ENCODE data around the gene PTH1R. TPM values are rescaled to one million over a fixed set of nuclear protein-coding genes. Genes with fewer than 3 reads are reported as not detected.

Gene PTH1R
- total RNA-seq, 2 experiments from 2014 or later: not detected

DNA sequence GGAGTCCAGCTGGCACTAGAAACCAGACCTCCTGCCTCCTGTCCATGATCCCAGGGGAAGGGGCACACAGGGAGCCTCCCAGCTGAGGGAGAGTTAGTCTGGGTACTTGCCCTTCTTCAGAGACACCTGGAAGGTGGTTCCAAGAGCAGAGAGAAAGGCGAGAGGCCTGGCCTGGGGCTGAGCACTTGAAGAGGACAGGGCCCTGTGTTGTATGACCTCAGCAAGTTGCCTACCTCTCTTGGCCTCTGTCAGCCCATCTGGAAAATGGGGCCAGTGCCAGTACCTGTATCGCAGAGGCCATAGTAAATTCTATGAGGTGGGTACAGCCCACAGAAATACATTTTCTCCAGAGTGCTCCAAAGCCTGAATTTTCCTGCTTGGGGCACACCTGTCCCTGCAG is 19.5 kb downstream of the PTH1R start:
- no peak for DNase-seq

DNA sequence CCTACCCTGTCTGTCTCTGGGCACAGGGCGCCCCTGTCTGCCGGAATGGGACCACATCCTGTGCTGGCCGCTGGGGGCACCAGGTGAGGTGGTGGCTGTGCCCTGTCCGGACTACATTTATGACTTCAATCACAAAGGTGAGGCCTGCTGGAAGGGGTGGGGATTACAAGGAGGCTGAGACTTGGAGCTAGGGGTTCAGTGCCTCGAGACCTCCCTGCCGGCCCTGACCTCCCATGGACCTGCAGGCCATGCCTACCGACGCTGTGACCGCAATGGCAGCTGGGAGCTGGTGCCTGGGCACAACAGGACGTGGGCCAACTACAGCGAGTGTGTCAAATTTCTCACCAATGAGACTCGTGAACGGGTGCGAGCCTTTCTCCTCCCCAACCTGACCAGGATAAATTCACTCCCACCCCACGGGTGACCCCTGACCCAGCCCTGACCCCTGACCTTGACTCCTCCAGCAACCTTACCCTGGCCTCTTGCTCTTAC is 20.4 kb downstream of the PTH1R start:
- ChIA-PET CTCF (interaction anchor here (1.0 to 1.4 kb wide), 3 partner anchors 12 to 191 kb away, joined by 3 to 6 read pairs (median 3); no protein-coding TSS in a partner anchor), POLR2A (no interaction called here)
- no peak for DNase-seq
- Mint-ChIP-seq H3K4me1 (ENCODE audit: low read depth) (no peaks in the 10 kb centered on the region), H3K9me3 (ENCODE audit: insufficient read depth) (no peaks in the 10 kb centered on the region), H3K27me3 (ENCODE audit: low read depth) (peaks cover 22% of the 10 kb centered on the region), H3K4me3 (no peak overlapping the region), H3K27ac (no peak overlapping the region), H3K36me3 (ENCODE audit: low read depth) (no peaks in the 10 kb centered on the region)
- ATAC-seq: no peak

More for the DNA sequence above, 19.5 kb downstream of the PTH1R start:
- H3K4me3 Mint-ChIP-seq: no peak overlapping the region
- POLR2A ChIA-PET: no interaction called here
- ATAC-seq: no peak
- H3K27ac Mint-ChIP-seq: no peak overlapping the region
- H3K27me3 Mint-ChIP-seq (ENCODE audit: low read depth): peaks cover 28% of the 10 kb centered on the region
- CTCF ChIA-PET: interaction anchor here (1.2 kb wide), 1 partner anchor 101 kb away, joined by 3 read pairs; no protein-coding TSS in a partner anchor
- peaks cover 3% of the 10 kb centered on the region for H3K4me1 Mint-ChIP-seq (ENCODE audit: low read depth)
- no peaks in the 10 kb centered on the region for H3K36me3 Mint-ChIP-seq (ENCODE audit: low read depth)
- H3K9me3 Mint-ChIP-seq (ENCODE audit: insufficient read depth): no peaks in the 10 kb centered on the region

DNA sequence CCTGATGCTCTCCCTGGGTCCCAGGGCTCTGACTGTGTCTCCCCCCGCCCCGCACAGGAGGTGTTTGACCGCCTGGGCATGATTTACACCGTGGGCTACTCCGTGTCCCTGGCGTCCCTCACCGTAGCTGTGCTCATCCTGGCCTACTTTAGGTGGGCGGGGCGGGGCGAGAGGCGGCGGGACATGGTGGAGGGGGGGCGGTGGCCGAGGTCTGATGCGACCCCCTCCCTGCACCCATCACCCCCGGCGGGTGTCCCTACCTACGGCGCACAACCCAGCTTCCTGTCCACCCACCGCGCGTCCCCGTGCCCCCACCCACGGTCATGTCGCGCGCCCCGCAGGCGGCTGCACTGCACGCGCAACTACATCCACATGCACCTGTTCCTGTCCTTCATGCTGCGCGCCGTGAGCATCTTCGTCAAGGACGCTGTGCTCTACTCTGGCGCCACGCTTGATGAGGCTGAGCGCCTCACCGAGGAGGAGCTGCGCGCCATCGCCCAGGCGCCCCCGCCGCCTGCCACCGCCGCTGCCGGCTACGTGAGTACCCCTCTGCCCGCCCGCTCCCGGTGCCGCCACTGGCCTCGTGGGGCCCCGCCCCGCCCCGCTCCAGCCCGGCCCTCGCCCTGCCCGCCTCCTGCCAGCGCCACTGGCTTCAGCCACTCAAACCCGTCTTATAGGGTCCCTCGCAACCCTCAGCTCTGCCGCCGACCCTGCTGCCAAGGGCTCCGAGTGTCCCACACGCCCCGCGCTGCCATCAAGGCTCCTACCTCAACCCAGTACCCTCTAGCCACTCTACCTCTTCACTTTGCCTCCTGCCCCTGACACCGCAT is 21.0 kb downstream of the PTH1R start:
- ATAC-seq: peak; percentile 38
- no peak overlapping the region for H3K4me3 Mint-ChIP-seq

DNA sequence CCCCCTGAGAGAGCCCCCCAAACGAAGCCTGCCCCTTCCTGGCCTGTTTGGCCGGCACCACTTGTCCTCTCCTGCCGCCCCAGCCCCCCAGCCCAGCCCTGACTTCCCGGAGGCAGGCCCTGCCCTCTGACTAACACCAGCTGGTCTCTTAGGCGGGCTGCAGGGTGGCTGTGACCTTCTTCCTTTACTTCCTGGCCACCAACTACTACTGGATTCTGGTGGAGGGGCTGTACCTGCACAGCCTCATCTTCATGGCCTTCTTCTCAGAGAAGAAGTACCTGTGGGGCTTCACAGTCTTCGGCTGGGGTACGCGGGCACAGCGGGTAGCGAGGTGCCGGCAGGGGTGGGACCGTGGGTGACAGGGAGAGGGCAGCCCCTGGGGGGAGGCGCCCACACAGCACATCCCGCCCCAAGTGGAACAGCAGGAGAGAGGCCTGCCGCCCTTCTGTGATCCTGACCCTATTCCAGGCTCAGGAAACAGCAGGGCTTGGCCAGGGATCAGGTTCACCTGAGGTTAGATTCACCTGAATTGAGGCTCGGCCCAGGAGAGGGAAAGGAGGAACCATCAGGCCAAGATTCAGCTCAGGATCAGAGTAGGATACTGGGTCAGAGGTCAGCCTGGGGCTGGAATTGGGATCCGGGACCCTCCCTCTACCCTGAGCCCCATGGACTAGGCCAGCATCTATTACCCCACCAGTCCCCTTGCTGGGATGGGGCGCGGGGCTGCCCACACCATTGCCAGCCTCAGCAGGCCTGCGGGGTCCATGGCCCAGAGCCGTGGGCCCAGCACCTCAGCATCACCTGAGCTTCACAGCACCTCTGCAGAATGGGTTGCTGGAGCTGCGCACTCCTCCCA is 21.9 kb downstream of the PTH1R start:
- ATAC-seq: no peak

More for the DNA sequence above, 21.0 kb downstream of the PTH1R start:
- Mint-ChIP-seq H3K4me1 (ENCODE audit: low read depth) (no peaks in the 10 kb centered on the region), H3K27ac (no peak overlapping the region), H3K36me3 (ENCODE audit: low read depth) (no peaks in the 10 kb centered on the region), H3K9me3 (ENCODE audit: insufficient read depth) (no peaks in the 10 kb centered on the region), H3K27me3 (ENCODE audit: low read depth) (peaks cover 22% of the 10 kb centered on the region)
- CTCF ChIA-PET: interaction anchor here (1.0 to 1.4 kb wide), 3 partner anchors 11 to 192 kb away, joined by 3 to 6 read pairs (median 3); no protein-coding TSS in a partner anchor
- POLR2A ChIA-PET: no interaction called here
- no peak for DNase-seq

DNA sequence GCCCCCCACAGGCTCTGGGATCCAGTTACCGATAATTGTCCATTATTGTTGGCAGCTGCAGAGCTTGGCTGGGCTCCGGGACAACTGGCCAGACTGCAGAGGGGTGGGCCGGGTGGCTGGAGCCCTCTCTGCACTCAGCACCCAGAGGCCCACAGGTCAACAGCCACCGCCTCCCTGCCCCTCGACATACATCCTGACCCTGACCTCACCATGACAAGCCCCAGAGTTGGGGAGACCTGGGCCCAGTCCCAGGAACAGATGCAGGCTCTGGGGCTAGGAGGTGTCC is 22.4 kb downstream of the PTH1R start:
- DNase-seq (no peak), ATAC-seq (no peak)
- H3K27me3 Mint-ChIP-seq (ENCODE audit: low read depth): peaks cover 15% of the 10 kb centered on the region
- ChIA-PET CTCF (interaction anchor here (2.1 kb wide), 1 partner anchor 9 kb away, joined by 8 read pairs; no protein-coding TSS in a partner anchor), POLR2A (no interaction called here)
- no peaks in the 10 kb centered on the region for H3K9me3 Mint-ChIP-seq (ENCODE audit: insufficient read depth)
- no peak overlapping the region for H3K4me3 Mint-ChIP-seq
- H3K36me3 Mint-ChIP-seq (ENCODE audit: low read depth): no peaks in the 10 kb centered on the region
- no peak overlapping the region for H3K27ac Mint-ChIP-seq
- no peaks in the 10 kb centered on the region for H3K4me1 Mint-ChIP-seq (ENCODE audit: low read depth)

More for the DNA sequence above, 21.9 kb downstream of the PTH1R start:
- Mint-ChIP-seq H3K4me3 (no peak overlapping the region), H3K27me3 (ENCODE audit: low read depth) (peaks cover 15% of the 10 kb centered on the region), H3K9me3 (ENCODE audit: insufficient read depth) (no peaks in the 10 kb centered on the region), H3K27ac (no peak overlapping the region), H3K36me3 (ENCODE audit: low read depth) (no peaks in the 10 kb centered on the region), H3K4me1 (ENCODE audit: low read depth) (no peaks in the 10 kb centered on the region)
- DNase-seq: no peak
- ChIA-PET CTCF (interaction anchor here (1.0 to 2.1 kb wide), 3 partner anchors 10 to 13 kb away, joined by 3 to 8 read pairs (median 6); no protein-coding TSS in a partner anchor), POLR2A (no interaction called here)

DNA sequence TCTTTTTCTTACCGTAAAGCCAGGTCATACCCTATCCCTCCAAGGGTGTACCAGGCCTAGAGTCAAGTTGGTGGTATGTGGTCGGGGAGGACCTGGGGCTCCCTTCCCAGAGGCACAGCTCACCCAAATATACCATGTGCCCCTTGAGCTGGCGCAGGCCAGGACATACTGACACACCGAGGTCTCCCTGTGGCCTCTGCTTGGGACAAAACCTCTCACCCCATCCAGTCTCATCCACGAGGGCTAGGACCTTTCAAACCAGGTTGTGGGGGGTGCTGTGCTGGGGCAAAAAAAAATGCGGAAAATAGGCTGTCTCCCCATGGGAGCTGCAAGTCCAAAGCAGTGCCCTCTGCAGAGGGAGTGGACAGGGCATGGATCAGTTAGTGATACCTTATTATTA is 22.8 kb downstream of the PTH1R start:
- no peaks in the 10 kb centered on the region for H3K4me1 Mint-ChIP-seq (ENCODE audit: low read depth)
- H3K27me3 Mint-ChIP-seq (ENCODE audit: low read depth): peaks cover 15% of the 10 kb centered on the region
- no peaks in the 10 kb centered on the region for H3K9me3 Mint-ChIP-seq (ENCODE audit: insufficient read depth)
- H3K27ac Mint-ChIP-seq: no peak overlapping the region
- H3K4me3 Mint-ChIP-seq: no peak overlapping the region
- H3K36me3 Mint-ChIP-seq (ENCODE audit: low read depth): no peaks in the 10 kb centered on the region
- ChIA-PET CTCF (interaction anchor here (0.6 to 2.1 kb wide), 2 partner anchors 9 to 53 kb away, joined by 3 to 8 read pairs; no protein-coding TSS in a partner anchor), POLR2A (no interaction called here)
- no peak for DNase-seq
- no peak for ATAC-seq

DNA sequence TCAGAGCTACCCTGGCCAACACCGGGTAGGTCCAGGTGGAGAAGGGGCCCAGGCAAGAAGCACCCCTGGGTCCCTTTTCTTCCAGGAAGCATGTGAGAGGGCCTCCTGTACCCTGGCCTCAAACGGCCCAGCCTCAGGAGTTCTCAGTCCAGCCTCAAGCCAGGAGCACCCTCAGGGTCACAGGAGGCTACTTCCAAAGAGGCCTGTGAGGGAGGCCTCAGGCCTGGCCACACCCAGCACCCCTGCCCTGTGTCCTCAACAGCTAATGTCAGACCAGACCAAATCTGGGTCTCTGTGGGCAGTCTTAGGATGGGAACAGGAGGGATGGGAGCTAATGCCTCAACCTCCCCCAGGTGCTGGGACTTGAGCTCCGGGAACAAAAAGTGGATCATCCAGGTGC is 23.5 kb downstream of the PTH1R start:
- ChIA-PET POLR2A (interaction anchor here (0.8 kb wide), 1 partner anchor 53 kb away, joined by 3 read pairs; no protein-coding TSS in a partner anchor), CTCF (interaction anchor here (0.6 to 2.1 kb wide), 2 partner anchors 8 to 53 kb away, joined by 3 to 8 read pairs; no protein-coding TSS in a partner anchor)
- Mint-ChIP-seq H3K36me3 (ENCODE audit: low read depth) (no peaks in the 10 kb centered on the region), H3K4me3 (no peak overlapping the region), H3K27me3 (ENCODE audit: low read depth) (peaks cover 15% of the 10 kb centered on the region), H3K27ac (no peak overlapping the region), H3K4me1 (ENCODE audit: low read depth) (no peaks in the 10 kb centered on the region), H3K9me3 (ENCODE audit: insufficient read depth) (no peaks in the 10 kb centered on the region)
- DNase-seq: no peak
- no peak for ATAC-seq

DNA sequence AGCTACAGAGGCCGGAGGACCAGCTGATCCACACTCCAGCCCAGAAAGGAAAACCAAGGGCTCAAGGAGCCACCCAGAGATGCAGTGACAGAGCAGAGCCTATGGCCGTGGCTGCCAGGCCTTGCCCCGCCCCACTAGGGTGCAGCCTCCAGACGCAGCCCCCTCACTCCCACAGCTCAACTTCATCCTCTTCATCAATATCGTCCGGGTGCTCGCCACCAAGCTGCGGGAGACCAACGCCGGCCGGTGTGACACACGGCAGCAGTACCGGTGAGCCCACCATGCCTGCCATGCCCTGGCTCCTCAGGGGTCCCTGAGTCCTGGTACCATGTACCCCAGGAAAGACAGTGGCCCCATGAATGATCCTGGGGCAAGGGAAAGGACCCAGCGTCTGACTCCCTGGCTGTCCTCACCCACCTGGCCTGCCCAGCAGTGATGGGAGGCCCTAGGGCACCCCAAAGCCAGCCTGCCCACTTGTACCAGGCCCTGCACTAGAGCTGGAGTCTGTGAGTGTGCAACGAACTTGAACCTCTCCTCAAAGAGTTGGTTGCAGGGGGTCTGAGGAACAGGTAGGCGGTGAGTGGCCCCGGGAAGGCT is 24.2 kb downstream of the PTH1R start:
- Mint-ChIP-seq H3K27me3 (ENCODE audit: low read depth) (peaks cover 13% of the 10 kb centered on the region), H3K9me3 (ENCODE audit: insufficient read depth) (no peaks in the 10 kb centered on the region), H3K36me3 (ENCODE audit: low read depth) (no peaks in the 10 kb centered on the region), H3K4me3 (no peak overlapping the region), H3K4me1 (ENCODE audit: low read depth) (no peaks in the 10 kb centered on the region), H3K27ac (no peak overlapping the region)
- ChIA-PET POLR2A (interaction anchor here (0.5 to 0.8 kb wide), 2 partner anchors 54 to 121 kb away, joined by 3 read pairs; no protein-coding TSS in a partner anchor), CTCF (interaction anchor here (2.1 kb wide), 1 partner anchor 8 kb away, joined by 8 read pairs; no protein-coding TSS in a partner anchor)
- ATAC-seq: no peak
- DNase-seq: no peak

DNA sequence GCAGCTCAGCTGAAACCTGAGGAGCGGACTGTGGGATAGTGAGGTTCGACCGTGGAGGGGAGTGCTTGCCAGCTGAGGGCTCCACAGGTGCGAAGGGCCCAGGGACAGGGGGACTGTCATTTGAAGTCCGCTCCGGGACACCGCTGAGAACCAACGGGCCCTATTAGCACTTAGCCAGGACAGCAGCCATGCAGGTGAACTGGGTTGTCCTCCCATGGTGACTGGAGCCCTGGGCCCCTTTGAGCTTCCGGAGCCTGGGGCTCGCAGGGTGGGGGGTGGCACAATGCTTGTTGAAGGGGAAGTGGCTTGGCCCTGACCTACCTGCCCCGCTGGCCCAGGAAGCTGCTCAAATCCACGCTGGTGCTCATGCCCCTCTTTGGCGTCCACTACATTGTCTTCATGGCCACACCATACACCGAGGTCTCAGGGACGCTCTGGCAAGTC is 24.7 kb downstream of the PTH1R start:
- DNase-seq (no peak), ATAC-seq (no peak)
- POLR2A ChIA-PET: interaction anchor here (0.5 kb wide), 1 partner anchor 120 kb away, joined by 3 read pairs; no protein-coding TSS in a partner anchor
- H3K27ac Mint-ChIP-seq: no peak overlapping the region
- CTCF ChIA-PET: no interaction called here
- no peaks in the 10 kb centered on the region for H3K36me3 Mint-ChIP-seq (ENCODE audit: low read depth)
- H3K27me3 Mint-ChIP-seq (ENCODE audit: low read depth): peaks cover 13% of the 10 kb centered on the region
- H3K4me3 Mint-ChIP-seq: no peak overlapping the region
- H3K4me1 Mint-ChIP-seq (ENCODE audit: low read depth): no peaks in the 10 kb centered on the region
- no peaks in the 10 kb centered on the region for H3K9me3 Mint-ChIP-seq (ENCODE audit: insufficient read depth)

DNA sequence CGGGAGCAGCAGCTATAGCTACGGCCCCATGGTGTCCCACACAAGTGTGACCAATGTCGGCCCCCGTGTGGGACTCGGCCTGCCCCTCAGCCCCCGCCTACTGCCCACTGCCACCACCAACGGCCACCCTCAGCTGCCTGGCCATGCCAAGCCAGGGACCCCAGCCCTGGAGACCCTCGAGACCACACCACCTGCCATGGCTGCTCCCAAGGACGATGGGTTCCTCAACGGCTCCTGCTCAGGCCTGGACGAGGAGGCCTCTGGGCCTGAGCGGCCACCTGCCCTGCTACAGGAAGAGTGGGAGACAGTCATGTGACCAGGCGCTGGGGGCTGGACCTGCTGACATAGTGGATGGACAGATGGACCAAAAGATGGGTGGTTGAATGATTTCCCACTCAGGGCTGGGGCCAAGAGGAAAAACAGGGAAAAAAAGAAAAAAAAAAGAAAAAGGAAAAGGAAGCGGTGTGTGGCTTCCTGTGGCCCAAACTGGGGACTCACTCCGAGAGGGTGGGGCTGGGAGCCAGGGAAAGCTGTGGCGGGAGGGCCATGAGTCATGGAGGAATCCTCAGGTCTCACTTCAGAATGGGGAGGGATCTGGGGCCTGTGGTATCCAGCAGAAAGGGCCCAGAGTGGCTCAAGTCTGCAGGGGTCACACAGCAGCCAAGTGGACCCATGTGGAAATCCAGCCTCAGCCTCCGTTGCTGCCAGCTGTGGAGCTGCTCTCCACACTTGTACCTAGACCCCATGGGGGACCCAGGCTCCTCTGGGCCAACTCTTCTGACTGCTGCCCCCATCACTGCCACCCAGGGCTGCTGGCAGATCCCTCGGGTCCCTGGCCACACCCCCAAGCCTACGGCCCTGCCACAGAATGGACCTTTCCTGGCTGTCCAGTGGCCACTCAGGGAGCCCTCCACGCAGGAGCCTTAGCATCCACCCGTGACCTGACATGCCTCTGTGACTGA is 26.1 kb downstream of the PTH1R start:
- Mint-ChIP-seq H3K36me3 (ENCODE audit: low read depth) (no peaks in the 10 kb centered on the region), H3K27me3 (ENCODE audit: low read depth) (peaks cover 5% of the 10 kb centered on the region), H3K27ac (no peak overlapping the region), H3K4me1 (ENCODE audit: low read depth) (no peaks in the 10 kb centered on the region), H3K9me3 (ENCODE audit: insufficient read depth) (no peaks in the 10 kb centered on the region), H3K4me3 (no peak overlapping the region)
- ChIA-PET CTCF (interaction anchor here (1.7 kb wide), 1 partner anchor 8 kb away, joined by 5 read pairs; no protein-coding TSS in a partner anchor), POLR2A (no interaction called here)
- ATAC-seq (no peak), DNase-seq (no peak)
